Measurements from ENCODE around the gene FBLL1.
A peak's percentile ranks its signal among the peaks of the same experiment; 100 is the strongest.
"Not testable (repeated sequence)": the region's sequence is repeated elsewhere in the genome, so short reads cannot be mapped to it uniquely, and the experiment has no call there.

The FBLL1 gene

DNA sequence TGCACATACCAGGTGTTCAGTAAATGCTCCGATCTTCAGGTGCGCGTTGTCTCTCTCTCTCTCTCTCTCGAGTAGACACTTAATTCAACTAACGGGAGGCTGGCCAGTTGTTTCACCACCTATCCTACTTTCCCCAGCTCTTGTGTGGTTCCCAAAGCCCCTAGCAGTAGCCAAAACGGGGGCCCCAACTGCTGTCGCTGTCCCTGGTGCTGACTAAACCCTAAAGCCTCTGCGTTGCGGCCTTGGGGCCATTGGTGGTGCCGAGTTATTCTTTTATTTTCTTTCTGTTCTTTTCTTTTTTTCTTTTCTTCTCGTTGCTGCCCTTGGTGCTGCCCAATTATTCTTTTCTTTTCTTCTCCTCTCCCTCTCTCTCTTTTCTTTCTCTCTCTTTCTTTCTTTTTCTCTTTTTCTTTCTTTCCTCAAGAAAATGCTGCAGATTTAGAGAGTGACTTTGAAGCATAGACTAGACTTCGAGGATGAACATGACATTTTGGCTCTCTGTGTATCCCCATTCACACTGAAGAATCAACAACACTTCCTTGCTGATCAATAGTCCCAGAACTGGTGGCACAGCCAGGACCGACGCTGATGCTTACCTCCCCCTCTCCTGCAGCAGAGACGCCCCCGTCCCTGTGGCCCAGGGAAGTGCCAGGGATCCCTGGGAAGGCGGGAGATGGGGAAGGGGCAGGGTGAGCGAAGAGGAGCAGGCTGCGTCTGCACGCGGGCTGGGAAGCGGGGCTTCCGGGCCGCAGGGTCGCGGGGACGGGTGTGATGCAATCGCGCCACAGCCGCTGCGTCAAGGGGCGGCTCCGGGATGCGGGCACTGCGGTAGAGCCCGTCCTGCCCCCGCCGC lies at the start of gene FBLL1:
Gene FBLL1 (plus strand): TSS at position 785 of the 853 bp plus-strand sequence. CDS start 200 bp downstream, outside the sequence.
- DNase-seq = no peak

DNA sequence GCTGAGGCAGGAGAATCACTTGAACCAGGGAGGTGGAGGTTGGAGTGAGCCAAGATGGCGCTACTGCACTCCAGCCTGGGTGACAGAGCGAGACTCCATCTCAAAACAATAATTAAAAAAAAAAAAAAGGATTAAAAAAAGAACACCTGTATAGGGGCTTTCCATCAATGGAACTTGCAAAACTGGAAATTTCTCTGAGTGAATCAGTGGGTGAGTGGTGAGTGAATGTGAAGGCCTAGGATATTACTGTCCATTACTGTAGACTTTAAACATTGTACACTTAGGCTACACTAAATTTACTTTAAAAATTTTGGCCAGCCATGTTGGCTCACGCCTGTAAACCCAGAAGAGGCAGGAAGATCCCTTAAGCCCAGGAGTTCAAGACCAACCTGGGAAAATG lies 48.5 kb upstream of the FBLL1 start:
- no peak for DNase-seq

DNA sequence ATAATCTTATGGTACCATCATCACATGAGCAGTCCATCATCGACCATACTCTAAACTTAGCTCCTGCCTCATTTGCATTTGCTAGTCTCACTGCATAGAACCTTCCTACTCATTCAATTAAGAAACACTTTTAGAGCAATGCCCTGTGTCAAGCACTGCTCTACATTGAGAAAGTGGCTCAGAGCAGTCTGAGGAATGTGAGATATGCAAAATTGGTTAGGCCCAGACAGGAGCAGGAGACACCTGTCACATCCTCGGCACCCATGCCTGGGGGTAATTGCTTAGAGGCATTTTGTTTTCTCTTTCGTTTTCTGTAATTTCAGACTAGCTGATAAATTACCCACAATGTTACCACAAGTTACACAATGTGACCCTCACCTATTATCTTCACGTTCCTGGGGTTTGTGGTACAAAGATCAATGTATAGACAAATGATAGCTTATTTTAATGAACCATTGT lies 47.7 kb upstream of the FBLL1 start:
- DNase-seq = no peak

GRCh38 chr5:168482361-168482760 lies 46.7 kb upstream of the FBLL1 start:
- DNase-seq = no peak

- peak; percentile 75 to 78 for DNase-seq
Observed at GRCh38 chr5:168486136-168486879, 42.8 kb upstream of the FBLL1 start, which contains the start of gene RARS1. RARS1 (plus strand) TSS chr5:168486471; CDS start chr5:168486499, 28 bp downstream.

DNA sequence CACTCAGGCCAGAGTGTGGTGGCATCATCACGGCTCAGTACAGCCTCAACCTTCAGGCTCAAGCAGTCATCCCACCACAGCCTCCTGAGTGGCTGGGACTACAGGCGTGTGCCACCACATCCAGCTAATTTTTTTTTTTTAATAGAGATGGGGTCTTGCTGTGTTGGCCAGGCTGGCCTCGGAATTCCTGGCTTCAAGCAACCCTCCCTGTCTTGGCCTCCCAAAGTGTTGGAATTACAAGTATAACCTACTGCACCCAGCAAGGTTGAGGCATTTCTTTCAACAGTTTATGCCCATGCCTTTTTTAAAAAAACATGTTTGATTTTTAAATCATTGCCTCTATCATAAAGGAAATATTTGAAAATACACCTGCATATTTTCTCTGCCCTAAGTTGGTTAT lies 40.0 kb upstream of the FBLL1 start:
- DNase-seq = no peak

- no peak for DNase-seq
Observed at GRCh38 chr5:168494057-168494555, 35.0 kb upstream of the FBLL1 start.

DNA sequence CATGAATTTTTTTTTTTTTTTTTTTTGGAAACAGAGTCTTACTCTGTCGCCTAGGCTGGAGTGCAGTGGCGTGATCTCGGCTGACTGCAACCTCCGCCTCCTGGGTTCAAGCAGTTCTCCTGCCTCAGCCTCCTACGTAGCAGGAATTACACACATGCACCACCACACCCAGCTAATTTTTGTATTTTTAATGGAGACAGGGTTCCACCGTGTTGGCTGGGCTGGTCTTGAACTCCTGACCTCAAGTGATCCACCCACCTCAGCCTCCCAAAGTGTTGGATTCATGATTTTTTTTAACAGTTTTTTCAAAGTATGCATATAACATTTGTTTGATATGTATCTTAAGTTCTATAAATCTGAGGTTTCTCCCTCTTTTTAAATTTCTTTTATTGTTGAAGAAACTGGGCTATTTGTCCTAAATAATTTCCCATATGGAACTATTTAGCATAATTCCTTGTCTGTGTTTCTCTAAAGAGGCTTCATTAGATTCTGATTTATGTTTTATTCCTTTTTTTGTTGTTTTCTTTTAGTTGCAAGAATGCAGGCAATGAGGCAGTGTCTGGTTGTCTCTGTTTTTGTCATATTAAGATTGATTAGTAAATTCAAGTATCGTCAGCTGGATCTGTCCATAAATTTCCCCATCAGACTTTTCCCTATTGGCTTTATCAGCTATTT lies 26.4 kb upstream of the FBLL1 start:
- DNase-seq = no peak

DNA sequence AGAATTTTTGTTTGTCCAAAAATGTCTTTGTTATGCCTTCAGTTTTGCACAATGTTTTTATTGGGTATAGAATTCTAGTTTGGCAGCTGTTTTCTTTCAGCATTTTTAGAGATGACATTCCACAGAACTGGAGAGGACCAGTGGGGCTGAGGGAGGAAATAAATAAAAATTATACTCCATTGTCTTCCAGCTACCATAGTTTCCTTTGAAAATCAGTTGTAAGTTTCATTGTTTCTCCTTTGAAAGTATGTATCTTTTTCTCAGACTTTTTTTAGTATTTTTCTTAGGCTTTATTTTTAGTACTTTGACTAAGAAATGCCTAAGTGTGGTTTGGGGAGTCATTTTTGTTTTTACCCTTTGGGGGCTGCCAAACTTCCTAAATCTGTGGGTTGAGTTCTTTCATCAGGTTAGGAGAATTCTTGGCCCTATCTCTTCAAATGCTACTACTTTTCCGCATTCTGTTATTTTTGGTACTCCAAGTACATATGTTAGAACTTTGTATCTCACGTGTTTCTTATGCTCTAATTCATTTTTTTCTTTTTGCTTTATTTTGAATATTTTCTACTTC lies 15.2 kb upstream of the FBLL1 start:
- no peak for DNase-seq

DNA sequence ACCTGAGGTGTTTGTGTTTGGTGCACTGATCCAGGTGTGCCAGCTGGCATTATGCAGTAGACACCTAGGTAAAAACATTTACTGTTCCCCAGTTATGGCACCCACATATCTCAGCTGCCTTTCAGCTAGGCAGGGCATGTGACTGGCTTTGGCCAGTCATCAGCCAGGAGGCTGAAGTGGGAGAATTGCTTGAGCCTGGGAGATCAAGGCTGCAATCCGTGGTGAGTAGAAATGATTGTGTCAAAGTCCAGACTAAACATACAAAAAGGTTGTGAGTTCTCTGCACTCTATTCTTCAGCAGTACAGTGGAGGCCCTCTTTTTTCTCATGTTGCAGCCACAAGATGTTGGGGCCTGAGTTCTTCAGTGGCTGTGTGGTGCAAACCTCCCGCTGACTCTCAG lies 3.2 kb upstream of the FBLL1 start:
- no peak for DNase-seq

DNA sequence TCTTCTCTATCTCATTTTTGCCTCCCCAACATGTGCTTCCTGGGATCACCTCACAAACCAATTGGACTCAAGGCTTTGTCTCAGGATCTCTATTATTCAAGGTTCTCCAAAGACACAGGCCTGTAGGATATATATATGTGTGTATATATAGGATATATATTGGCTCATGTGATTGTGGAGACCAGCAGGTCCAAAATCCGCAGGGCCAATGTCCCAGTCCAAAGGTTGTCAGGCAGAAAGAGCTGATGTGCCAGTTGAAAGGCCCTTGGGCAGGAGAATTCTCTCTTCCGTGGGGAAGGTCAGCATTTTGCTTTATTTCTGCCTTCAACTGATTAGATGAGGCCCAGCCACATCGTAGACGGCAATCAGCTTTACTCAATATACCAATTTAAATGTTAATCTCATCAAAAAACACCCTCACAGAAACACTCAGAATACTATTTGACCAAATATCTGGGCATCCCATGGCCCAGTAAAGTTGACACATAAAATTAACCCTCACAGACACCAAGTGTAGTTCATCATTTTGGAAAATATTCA lies 1.3 kb upstream of the FBLL1 start:
- DNase-seq = no peak

- no peak for DNase-seq
Observed at GRCh38 chr5:168529374-168530234, 499 bp downstream of the FBLL1 start.

- no peak for DNase-seq
Observed at GRCh38 chr5:168530621-168531150, 1.6 kb downstream of the FBLL1 start.

- no peak for DNase-seq
Observed at GRCh38 chr5:168531191-168531590, 2.1 kb downstream of the FBLL1 start.

GRCh38 chr5:168531987-168532864 lies 3.1 kb downstream of the FBLL1 start:
- DNase-seq = no peak

GRCh38 chr5:168534351-168534750 lies 5.2 kb downstream of the FBLL1 start:
- DNase-seq = not testable (repeated sequence)

GRCh38 chr5:168537176-168537575 lies 8.1 kb downstream of the FBLL1 start:
- no peak for DNase-seq

DNA sequence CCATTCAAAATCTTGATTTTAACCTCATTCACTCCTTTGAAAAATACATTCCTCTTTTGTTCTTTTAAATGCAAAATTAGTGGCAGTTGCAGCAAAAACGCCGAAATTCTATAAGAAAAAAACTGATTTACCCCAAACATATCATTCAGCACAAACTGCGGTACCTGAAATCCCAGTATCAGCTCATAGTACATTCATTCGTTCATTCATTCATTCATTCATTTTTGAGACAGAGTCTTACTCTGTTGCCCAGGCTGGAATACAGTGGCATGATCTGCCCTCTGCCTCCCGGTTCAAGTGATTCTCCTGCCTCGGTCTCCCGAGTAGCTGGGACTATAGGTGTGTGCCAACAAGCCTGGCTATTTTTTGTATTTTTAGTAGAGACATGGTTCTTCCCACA lies 20.4 kb downstream of the FBLL1 start:
- DNase-seq = no peak

DNA sequence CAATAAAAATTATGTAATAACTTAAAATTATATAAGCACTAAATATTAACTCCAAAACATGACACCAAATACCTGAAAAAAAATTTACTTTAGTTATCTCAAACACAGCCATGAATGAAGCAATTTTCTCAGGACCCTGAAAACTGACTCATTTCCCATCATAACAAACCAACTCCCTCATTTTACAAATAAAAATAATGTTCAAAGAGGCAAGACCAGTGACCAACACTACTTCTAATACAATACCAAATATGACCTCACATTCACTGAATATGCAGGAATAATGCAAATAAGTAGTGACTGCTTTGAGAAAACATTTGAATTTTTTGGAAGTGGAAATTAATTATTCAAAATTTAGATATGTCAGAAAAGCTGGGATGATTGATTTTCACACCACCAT lies 21.6 kb downstream of the FBLL1 start:
- no peak for DNase-seq

- DNase-seq = no peak
Observed at GRCh38 chr5:168552146-168552545, 23.0 kb downstream of the FBLL1 start.
